Activated CD8-positive, alpha-beta T cell treated with anti-CD3 and anti-CD28 coated beads for 36 hours (primary cell): ENCODE data around the gene OR51V1. TPM values are rescaled to one million over a fixed set of nuclear protein-coding genes. Genes with fewer than 3 reads are reported as not detected.

ENCODE experiments used
- ATAC-seq: fragments of 200-7000 bp; cut with Tn5 transposase; one replicate; pipeline ENCODE4 v1.10.0; 2021; ENCODE audit warnings: mild to moderate bottlenecking, moderate library complexity
- CTCF ChIA-PET: fragments of 350-600 bp; sonication (Branson Sonifier 250); formaldehyde crosslinking; loops from one replicate; lab custom pipeline; 2021; ENCODE audit warnings: antibody characterized with exemption; lab: Charles Lee
- POLR2A ChIA-PET: fragments of 350-600 bp; sonication (Branson Sonifier 250); formaldehyde crosslinking; loops from one replicate; lab custom pipeline; 2021; ENCODE audit warnings: antibody characterized with exemption; lab: Charles Lee
- DNase-seq: peaks from one replicate; pipeline ENCODE4 v3.0.0-alpha.2; 2020
- H3K27ac Mint-ChIP-seq: one replicate; pipeline ENCODE4 v1.8.0; 2021; ENCODE audit warnings: mild to moderate bottlenecking, mixed read lengths
- H3K27me3 Mint-ChIP-seq: one replicate; pipeline ENCODE4 v1.8.0; 2021; ENCODE audit warnings: mixed read lengths
- H3K36me3 Mint-ChIP-seq: one replicate; pipeline ENCODE4 v1.8.0; 2021; ENCODE audit warnings: low read depth, mixed read lengths
- H3K4me1 Mint-ChIP-seq: one replicate; pipeline ENCODE4 v1.8.0; 2021; ENCODE audit warnings: low read depth, mixed read lengths
- H3K4me3 Mint-ChIP-seq: one replicate; pipeline ENCODE4 v1.8.0; 2021; ENCODE audit warnings: mild to moderate bottlenecking, moderate library complexity, mixed read lengths
- H3K9me3 Mint-ChIP-seq: one replicate; pipeline ENCODE4 v1.8.0; 2021; ENCODE audit warnings: mixed read lengths
- CTCF ChIP-seq: fragments of 200-600 bp; IDR thresholded peaks from one replicate; pipeline ENCODE4 v1.8.0; 2022; ENCODE audit warnings: antibody characterized with exemption, mild to moderate bottlenecking
- intact Hi-C: fragments of 100-400 bp; cut with micrococcal nuclease; formaldehyde crosslinking; loops from one replicate; pipeline ENCODE4 v1.10.0; 2022
- total RNA-seq, 2 experiments: library from RNA; stranded (reverse); gene quantifications; one replicate each; pipeline ENCODE4 v1.2.3, GENCODE V29; 2021

OR51V1 gene
- total RNA-seq, 2 experiments from 2014 or later: not detected

- no peak overlapping the region for H3K4me3 Mint-ChIP-seq
- intact Hi-C loops: no loop called here
- no peak overlapping the region for H3K27ac Mint-ChIP-seq
- ChIA-PET CTCF (no interaction called here), POLR2A (interaction anchor here (0.5 kb wide), 1 partner anchor 595 kb away, joined by 3 read pairs; no protein-coding TSS in a partner anchor)
- H3K36me3 Mint-ChIP-seq: no peaks in the 10 kb centered on the region
- DNase-seq (no peak), ATAC-seq (no peak)
- H3K27me3 Mint-ChIP-seq: peaks cover 3% of the 10 kb centered on the region
- H3K4me1 Mint-ChIP-seq: no peaks in the 10 kb centered on the region
- TF ChIP-seq CTCF: no peak
- H3K9me3 Mint-ChIP-seq: no peaks in the 10 kb centered on the region
Observed at GRCh38 chr11:5240458-5240857, 40.0 kb upstream of the OR51V1 start.

DNA sequence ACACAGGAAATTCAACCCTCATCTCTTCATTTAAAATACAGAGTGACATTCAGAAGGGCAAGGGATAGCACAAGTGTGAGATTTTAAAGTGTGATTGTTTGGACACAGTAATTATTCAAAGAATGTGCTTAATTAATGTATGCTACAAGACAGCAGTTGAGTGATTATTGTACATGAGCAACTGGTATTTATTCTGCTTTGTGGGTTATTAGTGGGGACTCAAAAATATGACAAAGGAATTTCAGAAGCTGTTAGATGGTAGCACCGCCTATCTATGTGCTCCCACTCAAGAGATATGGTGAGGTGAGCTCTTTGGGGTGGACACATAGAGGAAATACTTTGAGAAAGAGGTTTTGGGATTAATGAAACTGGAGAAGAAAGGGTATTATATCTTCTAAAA lies 39.6 kb upstream of the OR51V1 start:
- ChIA-PET CTCF (no interaction called here), POLR2A (interaction anchor here (0.5 kb wide), 1 partner anchor 595 kb away, joined by 3 read pairs; no protein-coding TSS in a partner anchor)
- H3K4me1 Mint-ChIP-seq: no peaks in the 10 kb centered on the region
- H3K27me3 Mint-ChIP-seq: peaks cover 3% of the 10 kb centered on the region
- DNase-seq (no peak), ATAC-seq (no peak)
- no peaks in the 10 kb centered on the region for H3K9me3 Mint-ChIP-seq
- no peak for TF ChIP-seq CTCF
- no peaks in the 10 kb centered on the region for H3K36me3 Mint-ChIP-seq
- intact Hi-C loops: no loop called here
- H3K4me3 Mint-ChIP-seq: no peak overlapping the region
- H3K27ac Mint-ChIP-seq: no peak overlapping the region

- H3K4me3 Mint-ChIP-seq: no peak overlapping the region
- no peaks in the 10 kb centered on the region for H3K4me1 Mint-ChIP-seq
- no peaks in the 10 kb centered on the region for H3K36me3 Mint-ChIP-seq
- no peak overlapping the region for H3K27ac Mint-ChIP-seq
- ChIA-PET POLR2A (no interaction called here), CTCF (no interaction called here)
- H3K27me3 Mint-ChIP-seq: peaks cover 3% of the 10 kb centered on the region
- ATAC-seq (no peak), DNase-seq (no peak)
- intact Hi-C loops: no loop called here
- no peaks in the 10 kb centered on the region for H3K9me3 Mint-ChIP-seq
- no peak for TF ChIP-seq CTCF
Observed at GRCh38 chr11:5239046-5239445, 38.6 kb upstream of the OR51V1 start.

DNA sequence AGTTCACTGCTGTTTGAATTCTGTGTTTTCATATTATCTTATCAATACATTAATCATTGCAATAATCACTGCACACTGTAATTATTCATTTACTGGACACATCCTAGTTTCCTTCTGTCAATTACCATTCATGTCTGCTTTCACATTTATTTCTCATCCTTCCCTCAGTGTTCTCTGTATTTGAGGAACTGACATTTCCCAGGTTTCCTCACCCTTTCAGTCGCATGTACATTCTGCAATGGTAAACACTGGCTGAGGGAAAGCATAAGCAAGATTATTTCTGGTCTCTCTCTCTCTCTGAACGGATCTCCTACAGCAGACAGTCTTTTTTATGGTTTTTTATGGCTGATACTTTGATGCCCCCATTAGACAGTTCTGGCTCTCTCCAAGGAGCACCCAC lies 38.0 kb upstream of the OR51V1 start:
- intact Hi-C loops: no loop called here
- ChIA-PET CTCF (interaction anchor here (0.6 kb wide), 1 partner anchor 1060 kb away, joined by 4 read pairs; no protein-coding TSS in a partner anchor), POLR2A (no interaction called here)

DNA sequence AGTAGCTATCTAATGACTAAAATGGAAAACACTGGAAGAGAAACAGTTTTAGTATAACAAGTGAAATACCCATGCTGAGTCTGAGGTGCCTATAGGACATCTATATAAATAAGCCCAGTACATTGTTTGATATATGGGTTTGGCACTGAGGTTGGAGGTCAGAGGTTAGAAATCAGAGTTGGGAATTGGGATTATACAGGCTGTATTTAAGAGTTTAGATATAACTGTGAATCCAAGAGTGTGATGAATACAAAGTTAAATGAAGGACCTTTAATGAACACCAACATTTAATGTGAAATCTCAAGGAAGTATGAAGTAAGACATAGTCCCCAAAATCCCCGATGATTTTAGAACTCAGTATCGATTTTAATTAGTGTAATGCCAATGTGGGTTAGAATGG lies 36.9 kb upstream of the OR51V1 start:
- Mint-ChIP-seq H3K27me3 (peaks cover 4% of the 10 kb centered on the region), H3K27ac (no peak overlapping the region), H3K36me3 (no peaks in the 10 kb centered on the region), H3K4me3 (no peak overlapping the region), H3K4me1 (no peaks in the 10 kb centered on the region), H3K9me3 (no peaks in the 10 kb centered on the region)
- ATAC-seq: no peak
- POLR2A ChIA-PET: no interaction called here
- TF ChIP-seq CTCF: no peak
- CTCF ChIA-PET: no interaction called here
- intact Hi-C loops: no loop called here
- no peak for DNase-seq

More for the DNA sequence above, 38.0 kb upstream of the OR51V1 start:
- no peak for DNase-seq
- ATAC-seq: no peak
- Mint-ChIP-seq H3K27ac (no peak overlapping the region), H3K36me3 (no peaks in the 10 kb centered on the region), H3K4me3 (no peak overlapping the region), H3K27me3 (peaks cover 3% of the 10 kb centered on the region), H3K9me3 (no peaks in the 10 kb centered on the region), H3K4me1 (no peaks in the 10 kb centered on the region)
- no peak for TF ChIP-seq CTCF
